Fibroblast of mammary gland (primary cell): Measurements from ENCODE around the gene TINAG.
"Not testable (repeated sequence)": the region's sequence is repeated elsewhere in the genome, so short reads cannot be mapped to it uniquely, and the experiment has no call there.

ENCODE experiments used
- DNase-seq: peaks from one replicate; pipeline ENCODE4 v3.0.0-alpha.2; 2010; ENCODE audit warnings: low read depth
- H3K4me3 ChIP-seq: 2 replicates; pipeline ENCODE4 v1.5.1; 2011; ENCODE audit warnings: low read depth, mild to moderate bottlenecking, low read length, moderate library complexity; ENCODE audit not compliant: control insufficient read depth
- TF ChIP-seq, protein P1 (sequence below): conservative IDR thresholded peaks from 2 replicates; pipeline ENCODE4 v1.5.1; 2011; ENCODE audit warnings: low read depth, low read length, inconsistent platforms; ENCODE audit not compliant: control insufficient read depth, insufficient read depth

The TINAG gene

DNA sequence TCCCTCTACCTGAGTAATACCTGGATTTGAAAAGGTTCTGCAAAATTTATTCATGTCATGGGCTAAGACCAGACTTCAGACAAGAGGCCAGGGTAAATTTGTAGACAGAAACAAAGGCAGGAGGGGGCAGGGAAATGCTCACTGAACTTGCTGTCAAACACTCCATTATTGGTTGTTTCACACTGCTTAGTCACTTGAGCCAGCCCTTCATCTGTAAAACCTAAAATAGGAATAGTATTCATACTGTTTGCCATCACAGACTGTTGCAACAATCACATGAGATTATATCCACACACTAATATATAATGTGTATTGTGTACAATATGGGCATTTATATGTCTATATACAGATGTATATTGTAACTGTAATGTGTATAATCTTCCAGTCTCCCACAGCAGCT is 6.5 kb upstream of the TINAG start:
- no peak for DNase-seq
- TF ChIP-seq, protein P1, sequence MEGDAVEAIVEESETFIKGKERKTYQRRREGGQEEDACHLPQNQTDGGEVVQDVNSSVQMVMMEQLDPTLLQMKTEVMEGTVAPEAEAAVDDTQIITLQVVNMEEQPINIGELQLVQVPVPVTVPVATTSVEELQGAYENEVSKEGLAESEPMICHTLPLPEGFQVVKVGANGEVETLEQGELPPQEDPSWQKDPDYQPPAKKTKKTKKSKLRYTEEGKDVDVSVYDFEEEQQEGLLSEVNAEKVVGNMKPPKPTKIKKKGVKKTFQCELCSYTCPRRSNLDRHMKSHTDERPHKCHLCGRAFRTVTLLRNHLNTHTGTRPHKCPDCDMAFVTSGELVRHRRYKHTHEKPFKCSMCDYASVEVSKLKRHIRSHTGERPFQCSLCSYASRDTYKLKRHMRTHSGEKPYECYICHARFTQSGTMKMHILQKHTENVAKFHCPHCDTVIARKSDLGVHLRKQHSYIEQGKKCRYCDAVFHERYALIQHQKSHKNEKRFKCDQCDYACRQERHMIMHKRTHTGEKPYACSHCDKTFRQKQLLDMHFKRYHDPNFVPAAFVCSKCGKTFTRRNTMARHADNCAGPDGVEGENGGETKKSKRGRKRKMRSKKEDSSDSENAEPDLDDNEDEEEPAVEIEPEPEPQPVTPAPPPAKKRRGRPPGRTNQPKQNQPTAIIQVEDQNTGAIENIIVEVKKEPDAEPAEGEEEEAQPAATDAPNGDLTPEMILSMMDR: no peak
- H3K4me3 ChIP-seq: no peak overlapping the region

DNA sequence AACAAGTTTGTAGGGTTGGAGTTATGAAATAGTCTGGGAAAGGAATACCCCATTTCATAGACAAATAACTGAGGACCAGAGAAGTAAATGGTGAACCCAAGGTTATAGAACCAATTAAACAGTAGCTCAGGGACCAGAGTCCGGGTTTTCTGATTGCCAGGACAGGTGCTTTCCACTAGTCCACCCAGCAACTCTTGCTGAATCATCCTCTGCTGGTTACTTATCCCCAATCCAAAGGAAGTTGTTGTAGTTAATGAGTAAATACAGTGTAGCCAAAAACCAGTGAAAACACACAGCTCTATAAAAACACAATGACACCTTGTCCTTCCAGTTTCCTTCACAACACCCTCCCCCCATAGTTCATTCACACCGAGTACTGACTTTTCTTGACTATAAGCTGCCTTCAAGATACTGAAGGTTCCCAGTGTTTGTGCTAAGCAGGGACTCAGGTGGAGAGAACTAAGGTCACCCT is 766 bp upstream of the TINAG start:
- H3K4me3 ChIP-seq: no peak overlapping the region
- TF ChIP-seq, protein P1: no peak
- no peak for DNase-seq

DNA sequence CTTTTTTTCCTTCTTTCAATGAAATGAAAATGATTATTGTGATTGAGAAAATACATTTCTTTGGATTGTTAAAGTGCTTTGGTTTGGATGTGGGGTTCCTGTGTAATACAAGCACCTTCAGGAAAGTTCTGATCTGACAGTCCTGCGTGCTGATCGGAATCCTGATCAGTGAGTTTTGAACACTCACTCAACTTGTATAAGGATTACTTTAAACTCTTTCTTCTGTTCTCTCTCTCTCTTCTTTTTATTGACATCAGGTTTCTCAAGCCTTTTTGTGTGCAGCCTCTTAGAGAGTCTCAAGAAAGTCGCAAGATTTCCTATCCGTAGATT is 710 bp downstream of the TINAG start:
- TF ChIP-seq, protein P1: no peak
- DNase-seq: no peak

DNA sequence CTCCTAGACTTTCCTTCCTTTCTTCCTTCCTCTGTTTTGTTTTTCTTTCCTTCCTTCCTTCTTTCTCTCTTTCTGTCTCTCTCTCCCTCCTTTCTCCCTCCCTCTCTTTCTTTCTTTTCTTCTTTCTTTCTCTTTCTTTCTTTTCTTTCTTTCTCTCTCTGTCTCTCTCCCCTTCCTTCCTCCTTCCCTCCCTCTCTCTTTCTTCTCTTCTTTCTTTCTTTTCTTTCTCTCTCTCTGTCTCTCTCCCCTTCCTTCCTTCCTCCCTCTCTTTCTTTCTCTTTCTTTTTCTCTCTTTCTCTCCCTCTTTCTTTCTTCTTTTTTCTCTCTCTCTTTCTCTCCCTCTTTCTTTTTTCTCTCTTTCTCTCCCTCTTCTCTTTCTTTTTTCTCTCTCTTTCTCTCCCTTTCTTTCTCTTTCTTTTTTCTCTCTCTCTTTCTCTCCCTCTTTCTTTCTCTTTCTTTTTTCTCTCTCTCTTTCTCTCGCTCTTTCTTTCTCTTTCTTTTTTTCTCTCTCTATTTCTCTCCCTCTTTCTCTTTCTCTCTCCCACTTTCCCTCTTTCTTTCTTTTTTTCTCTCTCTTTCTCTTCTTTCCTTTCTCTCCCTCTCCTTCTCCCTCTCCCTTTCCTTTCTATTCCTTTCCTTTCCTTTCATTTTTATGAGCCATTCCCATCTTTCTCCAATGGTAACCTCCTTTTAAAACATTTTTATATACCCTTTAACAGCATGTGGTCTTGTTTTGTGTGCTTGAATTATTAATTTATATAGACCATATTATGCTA is 2.3 kb downstream of the TINAG start:
- H3K4me3 ChIP-seq: no peak overlapping the region
- TF ChIP-seq, protein P1: no peak
- DNase-seq: no peak

More for the DNA sequence above, 710 bp downstream of the TINAG start:
- no peak overlapping the region for H3K4me3 ChIP-seq

DNA sequence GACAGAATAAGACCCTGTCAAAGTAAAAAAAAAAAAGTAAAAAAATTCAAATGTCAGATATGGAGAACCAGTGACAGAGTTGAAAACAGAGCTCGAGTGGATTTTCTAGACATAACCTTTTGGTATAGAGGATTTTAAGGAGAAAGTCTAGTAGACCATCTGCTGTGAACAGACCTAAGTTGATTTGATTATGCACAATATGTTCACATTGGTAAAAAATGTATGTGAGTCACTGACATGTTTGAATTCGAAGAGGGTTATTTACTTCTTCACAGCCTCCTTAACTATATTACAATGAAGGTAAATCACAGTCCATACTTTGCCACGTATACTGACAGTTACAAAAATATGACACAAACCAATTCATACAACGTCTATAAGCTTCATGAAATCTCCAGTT is 7.4 kb downstream of the TINAG start:
- no peak overlapping the region for H3K4me3 ChIP-seq
- DNase-seq: no peak
- TF ChIP-seq, protein P1: no peak

DNA sequence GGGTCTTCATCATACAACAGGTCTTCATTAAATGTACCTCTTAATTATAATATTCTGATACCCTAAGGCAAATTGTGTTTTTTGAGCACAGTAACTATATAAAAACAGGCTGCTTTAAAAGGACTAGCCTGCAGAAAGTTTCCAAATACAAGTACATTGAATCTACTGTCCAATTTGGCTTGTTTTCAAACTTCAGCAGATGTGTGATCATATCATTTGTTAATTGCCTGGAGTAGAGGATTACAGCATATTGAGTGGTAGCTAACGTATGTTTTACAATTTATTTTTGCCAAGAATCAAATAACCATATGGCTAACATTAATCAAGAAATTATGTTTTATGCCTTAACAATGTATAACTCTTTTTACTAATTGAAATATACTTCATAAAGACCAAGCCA is 12.6 kb downstream of the TINAG start:
- H3K4me3 ChIP-seq: no peak overlapping the region
- DNase-seq: no peak
- TF ChIP-seq, protein P1: no peak

DNA sequence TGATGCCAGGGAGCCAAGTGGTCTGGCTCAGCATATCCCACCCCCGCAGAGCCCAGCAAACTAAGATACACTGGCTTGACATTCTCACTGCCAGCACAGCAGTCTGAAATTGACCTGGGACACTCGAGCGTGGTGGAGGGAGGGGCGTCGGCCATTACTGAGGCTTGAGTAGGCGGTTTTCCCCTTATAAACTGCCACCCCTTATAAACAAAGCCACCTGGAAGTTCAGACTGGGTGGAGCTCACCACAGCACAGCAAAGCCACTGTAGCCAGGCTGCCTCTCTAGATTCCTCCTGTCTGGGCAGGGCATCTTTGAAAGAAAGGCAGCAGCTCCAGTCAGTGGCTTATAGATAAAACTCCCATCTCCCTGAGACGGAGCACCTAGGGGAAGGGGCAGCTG is 19.4 kb downstream of the TINAG start:
- no peak overlapping the region for H3K4me3 ChIP-seq
- DNase-seq: no peak
- TF ChIP-seq, protein P1: no peak

DNA sequence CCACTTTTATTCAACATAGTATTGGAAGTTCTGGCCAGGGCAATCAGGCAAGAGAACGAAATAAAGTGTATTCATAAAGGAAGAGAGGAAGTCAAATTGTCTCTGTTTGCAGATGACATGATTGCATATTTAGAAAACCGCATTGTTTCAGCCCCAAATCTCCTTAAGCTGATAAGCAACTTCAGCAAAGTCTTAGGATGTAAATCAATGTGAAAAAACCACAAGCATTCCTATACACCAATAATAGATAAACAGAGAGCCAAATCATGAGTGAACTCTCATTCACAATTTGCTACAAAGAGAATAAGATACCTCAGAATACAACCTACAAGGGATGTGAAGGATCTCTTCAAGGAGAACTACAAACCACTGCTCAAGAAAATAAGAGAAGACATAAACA is 23.3 kb downstream of the TINAG start:
- not testable (repeated sequence) for H3K4me3 ChIP-seq

More for the DNA sequence above, 23.3 kb downstream of the TINAG start:
- not testable (repeated sequence) for DNase-seq
